MCF 10A (cell line): ENCODE data around the gene MTF1. TPM values are rescaled to one million over a fixed set of nuclear protein-coding genes. Genes with fewer than 3 reads are reported as not detected.

Source experiments
- BruUV-seq: library from RNA; stranded (reverse); fragments of 400-500 nt; replicated peaks from 2 replicates; lab custom pipeline; 2021; lab: Mats Ljungman, UMichigan
- CTCF ChIA-PET: fragments of 300-600 bp; sonication (Branson Sonifier 250); formaldehyde crosslinking; extraction: SDS; loops from one replicate; lab custom pipeline; 2021; ENCODE audit warnings: antibody characterized with exemption, inconsistent platforms; lab: Yijun Ruan, JAX
- POLR2A ChIA-PET: fragments of 300-600, 350-650 bp; sonication (Branson Sonifier 250); formaldehyde crosslinking; extraction: SDS; loops from one replicate; lab custom pipeline; 2020; ENCODE audit warnings: antibody characterized with exemption, inconsistent platforms; lab: Yijun Ruan, JAX
- DNase-seq: peaks from one replicate; pipeline ENCODE4 v3.0.0-alpha.2; 2018; ENCODE audit not compliant: unreplicated experiment
- H3K27ac Mint-ChIP-seq: one replicate; pipeline ENCODE4 v1.8.0; 2022; ENCODE audit warnings: mild to moderate bottlenecking, low read depth, mixed read lengths; ENCODE audit not compliant: unreplicated experiment
- H3K27me3 Mint-ChIP-seq: one replicate; pipeline ENCODE4 v1.8.0; 2022; ENCODE audit warnings: mixed read lengths; ENCODE audit not compliant: insufficient read depth, unreplicated experiment
- H3K36me3 Mint-ChIP-seq: one replicate; pipeline ENCODE4 v1.8.0; 2022; ENCODE audit warnings: mild to moderate bottlenecking, moderate library complexity, mixed read lengths; ENCODE audit not compliant: insufficient read depth, unreplicated experiment
- H3K4me1 Mint-ChIP-seq: one replicate; pipeline ENCODE4 v1.8.0; 2022; ENCODE audit warnings: mixed read lengths; ENCODE audit not compliant: insufficient read depth, unreplicated experiment
- H3K4me3 Mint-ChIP-seq: one replicate; pipeline ENCODE4 v1.8.0; 2022; ENCODE audit warnings: mild to moderate bottlenecking, moderate library complexity, mixed read lengths; ENCODE audit not compliant: unreplicated experiment
- H3K9me3 Mint-ChIP-seq: one replicate; pipeline ENCODE4 v1.8.0; 2022; ENCODE audit warnings: mixed read lengths; ENCODE audit not compliant: unreplicated experiment
- CTCF ChIP-seq: fragments of 200-600 bp; IDR thresholded peaks from one replicate; pipeline ENCODE4 v1.8.0; 2022; ENCODE audit warnings: antibody characterized with exemption, mild to moderate bottlenecking; ENCODE audit not compliant: unreplicated experiment
- intact Hi-C: fragments of 100-400 bp; cut with micrococcal nuclease; formaldehyde crosslinking; loops from 2 replicates; pipeline ENCODE4 v1.14.1; 2022
- total RNA-seq: library from RNA; stranded (reverse); gene quantifications from 2 replicates; pipeline ENCODE4 v1.2.3, GENCODE V29; 2022

MTF1 gene
- total RNA-seq, 1 experiment from 2014 or later = 34.7 TPM

DNA sequence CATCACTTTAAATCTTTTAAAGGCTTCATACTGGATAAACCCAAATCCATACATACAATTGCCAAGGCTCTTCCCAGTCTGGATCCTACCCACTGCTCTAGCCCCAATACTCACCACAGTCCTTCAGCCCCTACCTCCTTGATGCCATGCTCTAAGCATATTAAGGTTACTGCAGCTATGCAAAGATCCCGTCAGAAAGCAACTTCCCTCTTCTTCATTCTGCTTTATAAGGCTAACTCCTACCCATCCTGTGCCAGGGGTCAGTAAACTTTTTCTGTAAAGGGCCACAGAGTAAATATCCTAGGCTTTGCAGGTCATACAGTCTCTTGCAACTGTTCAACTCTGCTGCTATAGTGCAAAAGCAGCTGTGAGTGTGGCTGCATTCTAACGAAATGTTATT lies 34.3 kb upstream of the MTF1 start:
- ChIA-PET CTCF (interaction anchor here (2.2 kb wide), 1 partner anchor 21 kb away, joined by 5 read pairs; no protein-coding TSS in a partner anchor), POLR2A (no interaction called here)
- DNase-seq = no peak
- Mint-ChIP-seq H3K36me3 (no peaks in the 10 kb centered on the region), H3K4me3 (no peak overlapping the region), H3K9me3 (no peaks in the 10 kb centered on the region), H3K4me1 (no peaks in the 10 kb centered on the region), H3K27me3 (no peaks in the 10 kb centered on the region), H3K27ac (no peak overlapping the region)
- intact Hi-C loops = loop anchor here (10.0 kb wide), 1 partner anchor 941 kb away; no protein-coding TSS in a partner anchor
- no peak for TF ChIP-seq CTCF
- no TSS peak for BruUV-seq

- H3K4me1 Mint-ChIP-seq = no peaks in the 10 kb centered on the region
- no peak overlapping the region for H3K4me3 Mint-ChIP-seq
- no peak for TF ChIP-seq CTCF
- ChIA-PET POLR2A (interaction anchor here (0.6 to 0.7 kb wide), 2 partner anchors 12 to 39 kb away, joined by 3 read pairs; no protein-coding TSS in a partner anchor), CTCF (interaction anchor here (0.6 to 2.2 kb wide), 9 partner anchors 19 to 207 kb away, joined by 3 to 8 read pairs (median 4); no protein-coding TSS in a partner anchor)
- H3K27me3 Mint-ChIP-seq = no peaks in the 10 kb centered on the region
- no peak for DNase-seq
- H3K36me3 Mint-ChIP-seq = peaks cover 6% of the 10 kb centered on the region
- BruUV-seq = no TSS peak
- intact Hi-C loops = loop anchor here (10.0 kb wide), 1 partner anchor 942 kb away; no protein-coding TSS in a partner anchor
- H3K27ac Mint-ChIP-seq = no peak overlapping the region
- H3K9me3 Mint-ChIP-seq = no peaks in the 10 kb centered on the region
Measured at GRCh38 chr1:37892151-37893047, 33.0 kb upstream of the MTF1 start.

GRCh38 chr1:37890378-37891014 lies 31.1 kb upstream of the MTF1 start:
- Mint-ChIP-seq H3K36me3 (peaks cover 11% of the 10 kb centered on the region), H3K4me3 (no peak overlapping the region), H3K9me3 (no peaks in the 10 kb centered on the region), H3K27me3 (no peaks in the 10 kb centered on the region), H3K4me1 (no peaks in the 10 kb centered on the region), H3K27ac (no peak overlapping the region)
- ChIA-PET CTCF (interaction anchor here (0.7 to 2.3 kb wide), 6 partner anchors 10 to 866 kb away, joined by 3 to 11 read pairs (median 3); no protein-coding TSS in a partner anchor), POLR2A (no interaction called here)
- intact Hi-C loops = loop anchor here (1.0 to 10.0 kb wide), 3 partner anchors 85 to 944 kb away; no protein-coding TSS in a partner anchor
- BruUV-seq = no TSS peak
- TF ChIP-seq CTCF = peak; percentile 42
- peak; percentile 43 for DNase-seq
